Measurements from ENCODE around the gene ZFC3H1.
A peak's percentile ranks its signal among the peaks of the same experiment; 100 is the strongest.
"Not testable (repeated sequence)": the region's sequence is repeated elsewhere in the genome, so short reads cannot be mapped to it uniquely, and the experiment has no call there.

Gene ZFC3H1

DNA sequence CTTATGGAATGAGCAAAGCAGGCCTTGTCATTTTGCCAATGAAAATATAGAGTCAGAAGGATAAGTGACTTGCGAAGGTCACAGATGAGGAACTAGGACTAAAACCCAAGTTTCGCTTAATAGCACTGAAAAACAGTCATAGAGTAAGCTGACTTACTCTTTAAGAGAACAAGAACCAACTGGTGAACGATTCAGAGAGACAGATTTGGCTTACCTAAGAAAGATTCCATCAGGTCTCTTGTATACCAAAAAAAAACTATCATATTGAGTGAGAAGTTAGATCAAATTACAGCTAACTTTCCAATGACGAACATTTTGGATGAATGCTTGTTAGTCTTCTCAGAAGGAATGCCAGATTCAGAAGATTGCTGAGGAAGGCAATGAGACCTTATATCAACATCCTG is 74.2 kb downstream of the ZFC3H1 start:
- FAIRE-seq (no peak), DNase-seq (ENCODE audit: insufficient read length) (no peak)

DNA sequence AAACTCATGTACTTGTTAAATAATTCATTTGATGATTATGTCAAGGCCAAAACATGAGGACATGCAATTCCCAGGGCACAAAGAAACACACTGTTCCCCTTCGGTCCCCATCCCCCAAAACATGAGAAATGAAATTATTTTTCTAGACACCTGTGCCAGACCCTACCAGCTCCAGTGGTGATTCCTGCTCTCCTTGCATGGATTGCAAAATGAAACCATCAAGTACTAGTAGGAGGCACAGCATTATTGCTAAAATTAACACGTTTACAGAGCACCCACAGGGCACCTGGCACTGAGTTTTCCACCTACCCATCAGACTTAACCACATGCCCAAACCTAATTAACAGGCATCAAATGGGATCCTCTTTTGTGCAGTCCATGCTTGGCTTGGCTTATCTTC is 76.6 kb downstream of the ZFC3H1 start:
- TF ChIP-seq POLR2AphosphoS5 (IDR thresholded peaks at IDR 0.05; ENCODE audit: low read depth, low read length) (no peak), TAF1 (IDR thresholded peaks at IDR 0.05; ENCODE audit: borderline replicate concordance, low read depth, low read length) (no peak)
- DNase-seq (ENCODE audit: insufficient read length) (no peak), FAIRE-seq (no peak)

More for the DNA sequence above, 74.2 kb downstream of the ZFC3H1 start:
- no peak for TF ChIP-seq TAF1 (IDR thresholded peaks at IDR 0.05; ENCODE audit: borderline replicate concordance, low read depth, low read length)
- no peak for TF ChIP-seq POLR2A (IDR thresholded peaks at IDR 0.05; ENCODE audit: low read depth, low read length)
- TF ChIP-seq POLR2AphosphoS5 (IDR thresholded peaks at IDR 0.05; ENCODE audit: low read depth, low read length): no peak

DNA sequence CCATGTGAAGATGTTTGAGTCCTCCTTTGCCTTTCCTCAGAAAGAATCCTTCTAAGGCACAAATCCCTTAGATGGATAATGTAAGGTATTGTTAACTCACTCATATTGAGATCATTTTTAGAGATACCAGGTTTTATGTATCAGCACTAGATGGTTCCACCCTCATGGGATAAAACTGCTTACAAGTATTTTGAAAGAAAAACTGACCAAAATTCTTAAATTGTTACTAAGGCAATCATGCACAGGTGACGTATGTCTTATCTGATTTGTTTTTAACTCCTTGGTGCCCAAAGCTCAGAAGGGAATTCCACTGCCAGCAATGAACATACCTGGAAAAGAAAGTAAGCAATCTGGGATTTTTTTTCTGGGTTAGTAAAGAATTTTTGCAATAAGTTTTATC is 78.4 kb downstream of the ZFC3H1 start:
- DNase-seq (ENCODE audit: insufficient read length) (no peak), FAIRE-seq (no peak)
- TF ChIP-seq TAF1 (IDR thresholded peaks at IDR 0.05; ENCODE audit: borderline replicate concordance, low read depth, low read length) (no peak), POLR2AphosphoS5 (IDR thresholded peaks at IDR 0.05; ENCODE audit: low read depth, low read length) (no peak), POLR2A (IDR thresholded peaks at IDR 0.05; ENCODE audit: low read depth, low read length) (no peak)

DNA sequence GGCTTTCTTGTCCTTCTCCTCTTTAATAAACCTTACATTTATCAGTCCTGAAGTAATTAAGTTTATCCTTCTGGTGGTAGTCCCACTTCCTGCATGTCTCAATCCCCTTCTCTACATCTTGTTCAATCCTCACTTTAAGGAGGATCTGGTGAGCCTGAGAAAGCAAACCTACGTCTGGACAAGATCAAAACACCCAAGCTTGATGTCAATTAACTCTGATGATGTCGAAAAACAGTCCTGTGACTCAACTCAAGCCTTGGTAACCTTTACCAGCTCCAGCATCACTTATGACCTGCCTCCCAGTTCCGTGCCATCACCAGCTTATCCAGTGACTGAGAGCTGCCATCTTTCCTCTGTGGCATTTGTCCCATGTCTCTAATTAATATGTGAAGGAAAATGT is 79.3 kb downstream of the ZFC3H1 start:
- no peak for TF ChIP-seq TAF1 (IDR thresholded peaks at IDR 0.05; ENCODE audit: borderline replicate concordance, low read depth, low read length)
- no peak for TF ChIP-seq POLR2AphosphoS5 (IDR thresholded peaks at IDR 0.05; ENCODE audit: low read depth, low read length)
- no peak for TF ChIP-seq POLR2A (IDR thresholded peaks at IDR 0.05; ENCODE audit: low read depth, low read length)
- FAIRE-seq: peak; percentile 5
- no peak for DNase-seq (ENCODE audit: insufficient read length)

DNA sequence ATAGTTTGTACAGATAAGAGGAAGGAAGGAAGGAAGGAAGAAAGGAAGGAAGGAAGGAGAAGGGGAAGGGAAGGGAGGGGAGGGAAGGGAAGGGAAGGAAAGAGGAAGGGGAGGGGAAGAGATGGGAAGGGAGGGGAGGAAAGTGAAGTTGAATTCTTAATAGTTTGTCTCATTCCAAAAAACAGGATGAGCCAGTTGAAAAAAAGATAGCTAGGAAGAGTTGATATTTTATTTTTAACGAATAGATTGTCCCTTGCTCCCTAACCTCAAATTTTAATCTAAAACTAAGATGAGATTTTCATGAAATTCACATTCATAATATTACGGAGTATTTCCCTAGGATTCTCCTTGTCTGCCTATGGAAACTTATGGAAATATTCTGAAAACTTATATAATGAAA is 80.7 kb downstream of the ZFC3H1 start:
- no peak for DNase-seq (ENCODE audit: insufficient read length)
- TF ChIP-seq POLR2AphosphoS5 (IDR thresholded peaks at IDR 0.05; ENCODE audit: low read depth, low read length) (no peak), POLR2A (IDR thresholded peaks at IDR 0.05; ENCODE audit: low read depth, low read length) (no peak), TAF1 (IDR thresholded peaks at IDR 0.05; ENCODE audit: borderline replicate concordance, low read depth, low read length) (no peak)
- no peak for FAIRE-seq

DNA sequence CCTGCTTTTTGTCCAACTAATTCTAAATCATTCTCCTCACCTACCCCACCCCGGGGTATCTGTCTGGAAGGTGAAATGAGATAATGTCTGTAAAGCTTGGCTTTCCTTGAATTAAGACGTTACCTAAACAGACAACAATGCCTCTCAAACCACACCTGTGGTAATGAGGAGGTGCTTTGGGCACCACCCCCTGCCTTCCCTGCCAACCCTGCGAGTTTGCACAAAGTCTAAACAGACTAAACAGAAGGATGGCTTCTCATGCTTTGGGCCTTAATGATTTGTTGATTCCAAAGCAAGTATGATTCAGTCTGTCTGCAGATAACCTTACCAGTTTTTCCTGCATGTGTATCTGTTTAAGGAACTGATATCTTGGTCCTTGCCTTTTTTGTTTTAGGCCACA is 82.4 kb downstream of the ZFC3H1 start:
- FAIRE-seq (no peak), DNase-seq (ENCODE audit: insufficient read length) (no peak)
- TF ChIP-seq POLR2AphosphoS5 (IDR thresholded peaks at IDR 0.05; ENCODE audit: low read depth, low read length): no peak
- TF ChIP-seq TAF1 (IDR thresholded peaks at IDR 0.05; ENCODE audit: borderline replicate concordance, low read depth, low read length): no peak
- TF ChIP-seq POLR2A (IDR thresholded peaks at IDR 0.05; ENCODE audit: low read depth, low read length): no peak

DNA sequence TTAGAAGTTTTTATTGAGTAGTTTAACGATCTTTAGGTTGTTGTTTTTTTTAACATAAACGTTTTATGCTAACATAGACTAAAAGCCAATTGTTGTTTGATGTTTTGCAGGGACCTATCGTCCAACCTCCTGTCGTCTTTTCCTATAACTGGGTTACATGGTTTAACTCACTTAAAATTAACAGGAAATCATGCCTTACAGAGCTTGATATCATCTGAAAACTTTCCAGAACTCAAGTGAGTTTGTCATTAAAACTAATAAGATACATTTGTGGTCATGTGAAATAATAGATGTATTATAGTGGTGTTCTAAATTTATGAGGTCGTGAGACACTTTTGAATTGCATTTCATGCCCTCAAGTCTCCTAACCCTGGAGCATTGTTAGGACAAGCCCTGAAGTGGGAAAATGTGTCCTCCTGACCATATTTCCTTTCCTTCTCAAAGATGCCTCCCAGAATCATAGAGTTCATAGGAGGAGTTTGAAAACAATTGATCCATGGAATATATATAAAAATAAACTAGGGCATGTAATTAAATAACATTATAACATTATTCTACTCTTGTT is 84.9 kb downstream of the ZFC3H1 start:
- TF ChIP-seq POLR2AphosphoS5 (IDR thresholded peaks at IDR 0.05; ENCODE audit: low read depth, low read length): no peak
- no peak for TF ChIP-seq POLR2A (IDR thresholded peaks at IDR 0.05; ENCODE audit: low read depth, low read length)
- no peak for TF ChIP-seq TAF1 (IDR thresholded peaks at IDR 0.05; ENCODE audit: borderline replicate concordance, low read depth, low read length)

DNA sequence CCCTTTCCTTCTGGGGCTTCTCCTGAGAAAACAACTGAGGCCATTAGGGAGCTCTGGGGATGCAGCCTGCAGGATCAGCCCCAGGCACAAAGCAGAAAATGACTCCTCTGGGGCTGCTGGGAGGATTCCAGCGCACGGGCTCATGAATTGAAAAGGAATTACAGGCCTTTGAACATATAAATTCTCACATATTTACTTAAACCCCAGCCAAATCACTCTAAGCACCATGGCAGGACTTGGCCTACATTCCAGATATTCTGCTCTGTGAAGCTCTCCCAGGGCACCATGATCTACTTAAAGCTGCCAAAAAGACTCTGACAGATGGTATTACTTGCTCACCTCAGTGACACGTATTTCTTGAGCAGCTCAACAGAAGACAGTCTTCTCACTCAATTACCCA is 87.2 kb downstream of the ZFC3H1 start:
- no peak for TF ChIP-seq POLR2AphosphoS5 (IDR thresholded peaks at IDR 0.05; ENCODE audit: low read depth, low read length)
- no peak for TF ChIP-seq POLR2A (IDR thresholded peaks at IDR 0.05; ENCODE audit: low read depth, low read length)
- TF ChIP-seq TAF1 (IDR thresholded peaks at IDR 0.05; ENCODE audit: borderline replicate concordance, low read depth, low read length): no peak

More for the DNA sequence above, 84.9 kb downstream of the ZFC3H1 start:
- FAIRE-seq: no peak
- no peak for DNase-seq (ENCODE audit: insufficient read length)

DNA sequence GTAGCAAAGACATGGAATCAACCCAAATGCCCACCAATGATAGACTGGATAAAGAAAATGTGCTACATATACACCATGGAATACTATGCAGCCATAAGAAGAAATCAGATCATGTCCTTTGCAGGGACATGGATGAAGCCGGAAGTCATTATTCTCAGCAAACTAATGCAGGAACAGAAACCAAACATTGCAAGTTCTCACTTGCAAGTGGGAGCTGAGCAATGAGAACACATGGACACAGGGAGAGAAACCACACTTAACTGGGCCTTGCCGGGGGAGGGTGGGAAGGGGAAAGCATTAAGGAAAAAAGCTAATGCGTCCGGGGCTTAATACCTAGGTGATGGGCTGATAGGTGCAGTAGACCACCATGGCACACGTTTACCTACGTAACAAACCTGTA is 93.8 kb downstream of the ZFC3H1 start:
- DNase-seq (ENCODE audit: insufficient read length); FAIRE-seq: not testable (repeated sequence)

More for the DNA sequence above, 87.2 kb downstream of the ZFC3H1 start:
- DNase-seq (ENCODE audit: insufficient read length): no peak
- FAIRE-seq: no peak

DNA sequence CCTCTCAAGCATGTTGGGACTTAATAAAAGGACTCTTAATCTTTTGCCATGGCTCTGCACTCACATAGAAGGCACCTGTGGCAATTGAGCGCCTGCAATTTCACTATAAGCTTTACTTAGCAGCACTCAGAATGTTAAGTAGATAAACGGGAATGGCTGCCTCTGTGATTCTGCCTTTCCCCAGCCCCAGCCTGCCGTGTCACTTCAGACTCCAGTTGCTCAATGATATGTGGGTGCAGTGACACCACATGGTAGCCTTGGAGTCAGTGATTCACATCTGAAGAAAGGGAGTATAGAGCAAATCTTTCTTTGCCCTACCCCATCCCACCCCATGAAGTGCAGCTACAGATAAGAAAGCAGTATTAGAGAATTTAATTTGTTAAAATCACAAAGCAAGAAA is 96.1 kb downstream of the ZFC3H1 start:
- FAIRE-seq: no peak
- TF ChIP-seq TAF1 (IDR thresholded peaks at IDR 0.05; ENCODE audit: borderline replicate concordance, low read depth, low read length) (no peak), POLR2A (IDR thresholded peaks at IDR 0.05; ENCODE audit: low read depth, low read length) (no peak), POLR2AphosphoS5 (IDR thresholded peaks at IDR 0.05; ENCODE audit: low read depth, low read length) (no peak)
- no peak for DNase-seq (ENCODE audit: insufficient read length)

DNA sequence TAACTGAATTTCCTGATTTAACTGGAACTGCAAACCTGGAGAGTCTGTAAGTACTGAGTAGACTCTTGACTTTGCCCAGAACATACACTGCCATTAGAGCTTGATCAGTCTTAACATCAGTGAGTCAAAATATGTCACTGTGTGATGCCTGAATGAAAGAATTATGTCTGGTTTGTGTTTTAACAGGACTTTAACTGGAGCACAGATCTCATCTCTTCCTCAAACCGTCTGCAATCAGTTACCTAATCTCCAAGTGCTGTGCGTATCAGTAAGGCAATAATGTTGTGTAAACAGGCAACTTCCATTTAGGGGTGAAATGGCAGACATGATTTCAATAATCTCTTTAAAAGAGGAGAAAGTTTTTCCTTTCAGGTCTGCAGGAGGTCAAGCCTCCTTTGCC is 97.0 kb downstream of the ZFC3H1 start:
- no peak for FAIRE-seq
- no peak for DNase-seq (ENCODE audit: insufficient read length)
- TF ChIP-seq TAF1 (IDR thresholded peaks at IDR 0.05; ENCODE audit: borderline replicate concordance, low read depth, low read length): no peak
- TF ChIP-seq POLR2AphosphoS5 (IDR thresholded peaks at IDR 0.05; ENCODE audit: low read depth, low read length): no peak
- no peak for TF ChIP-seq POLR2A (IDR thresholded peaks at IDR 0.05; ENCODE audit: low read depth, low read length)

DNA sequence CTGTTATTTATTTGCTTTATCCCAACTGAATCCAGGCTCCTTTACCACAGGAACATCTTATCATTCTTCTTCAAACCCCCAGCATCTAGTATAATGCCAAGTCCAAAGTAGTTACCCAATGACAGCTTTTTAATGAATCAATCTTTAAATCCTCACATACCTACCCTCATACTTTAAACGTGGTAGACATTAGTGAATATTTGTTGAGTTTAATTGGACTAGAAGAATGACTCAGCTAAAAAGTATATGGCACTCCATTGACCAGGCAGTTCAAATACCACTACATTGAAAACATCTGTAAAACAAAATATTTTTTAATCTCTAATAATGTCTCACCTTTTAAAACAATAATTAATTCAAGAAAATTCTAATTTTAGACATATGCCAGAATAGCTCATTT is 98.1 kb downstream of the ZFC3H1 start:
- TF ChIP-seq TAF1 (IDR thresholded peaks at IDR 0.05; ENCODE audit: borderline replicate concordance, low read depth, low read length) (no peak), POLR2A (IDR thresholded peaks at IDR 0.05; ENCODE audit: low read depth, low read length) (no peak), POLR2AphosphoS5 (IDR thresholded peaks at IDR 0.05; ENCODE audit: low read depth, low read length) (no peak)
- FAIRE-seq (no peak), DNase-seq (ENCODE audit: insufficient read length) (no peak)
